Measurements from ENCODE around the gene NPL. TPM values are rescaled to one million over a fixed set of nuclear protein-coding genes. Genes with fewer than 3 reads are reported as not detected.

Gene NPL
- total RNA-seq, 1 experiment from 2014 or later = 2.4 TPM

DNA sequence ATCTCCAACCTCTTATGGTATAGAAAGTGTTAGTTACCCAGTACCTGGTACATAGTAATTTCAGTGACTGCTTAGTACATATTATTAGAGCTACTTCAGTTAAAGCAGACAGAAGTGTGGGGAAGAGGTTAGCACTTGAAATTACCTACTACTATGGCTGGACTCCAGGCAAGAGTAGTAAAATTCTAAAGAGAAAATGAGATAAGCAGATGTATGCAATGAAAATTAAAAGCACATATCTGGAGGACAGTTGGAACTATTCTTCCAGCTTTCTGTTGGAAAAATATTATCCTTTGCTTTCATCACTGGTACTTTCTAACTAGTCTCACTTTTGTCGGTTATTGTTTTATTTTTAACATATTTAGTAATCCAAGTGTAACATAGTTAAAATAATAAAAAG lies 73.3 kb downstream of the NPL start:
- Histone ChIP-seq H2BK12ac (ENCODE audit: insufficient read length, low read depth, low read length) (no peak overlapping the region), H3K18ac (ENCODE audit: insufficient read length, low read depth, low read length) (no peak overlapping the region), H4K20me1 (ENCODE audit: control insufficient read depth, insufficient read depth, insufficient read length) (no peaks in the 10 kb centered on the region), H4K5ac (ENCODE audit: insufficient read length, low read depth, low read length) (no peak overlapping the region), H3K27me3 (ENCODE audit: insufficient read depth, low read length) (no peaks in the 10 kb centered on the region), H3K79me2 (ENCODE audit: insufficient read depth, low read length) (no peaks in the 10 kb centered on the region), H4K91ac (ENCODE audit: insufficient read length, low read depth, low read length) (no peak overlapping the region), H4K8ac (replicated peaks; ENCODE audit: insufficient read length, low read depth, low read length) (no peak overlapping the region), H2AFZ (ENCODE audit: low read length) (no peak overlapping the region), H3T11ph (ENCODE audit: low read length) (no peak overlapping the region), H3K27ac (ENCODE audit: insufficient read length, low read depth, low read length) (no peak overlapping the region), H2BK15ac (ENCODE audit: low read depth, low read length) (no peak overlapping the region), H2BK20ac (ENCODE audit: low read depth, low read length, poor library complexity, severe bottlenecking) (no peak overlapping the region), H2BK5ac (ENCODE audit: insufficient read length, low read length) (no peak overlapping the region), H3K79me1 (ENCODE audit: insufficient read depth, low read depth, low read length, poor library complexity, severe bottlenecking) (peaks cover 6% of the 10 kb centered on the region), H3K23ac (ENCODE audit: insufficient read length, low read depth, low read length) (no peak overlapping the region), H3K9me3 (ENCODE audit: control insufficient read depth, low read depth, low read length) (no peaks in the 10 kb centered on the region), H2AK5ac (ENCODE audit: insufficient read length, low read length) (no peak overlapping the region), H3K14ac (ENCODE audit: insufficient read depth, low read length) (no peak overlapping the region), H3K4me2 (ENCODE audit: insufficient read depth, insufficient read length, low read length) (no peak overlapping the region), H3K23me2 (ENCODE audit: insufficient read length, low read depth, low read length, poor library complexity, severe bottlenecking) (no peaks in the 10 kb centered on the region), H3K56ac (ENCODE audit: insufficient read length, low read depth, low read length) (no peak overlapping the region), H3K4me1 (ENCODE audit: insufficient read depth, low read length) (no peaks in the 10 kb centered on the region), H2BK120ac (ENCODE audit: low read depth, low read length, poor library complexity, severe bottlenecking) (no peak overlapping the region), H3K4ac (ENCODE audit: low read depth, low read length) (no peak overlapping the region), H3K9ac (ENCODE audit: extremely low read depth, insufficient read length, low read length) (no peak overlapping the region)
- no peak for DNase-seq
- Mint-ChIP-seq H3K9me3 (no peaks in the 10 kb centered on the region), H3K4me3 (no peak overlapping the region), H3K36me3 (ENCODE audit: insufficient read depth in 1 of 3, low read depth in 3 of 3) (peaks cover 74 to 100% (median 94%) of the 10 kb centered on the region in 3 experiments; a peak in 6 of 7 replicates), H3K27ac (no peak overlapping the region), H3K4me1 (no peaks in the 10 kb centered on the region), H3K27me3 (ENCODE audit: low read depth) (no peaks in the 10 kb centered on the region)
- TF ChIP-seq CTCF (conservative IDR thresholded peaks at IDR 0.05) = no peak
- WGBS (ENCODE audit: extremely low coverage, insufficient read length, low lambda C conversion rate) = no CpG with 5 or more reads among the region's 1 CpG
